Uterus (tissue), 2 donors: ENCODE data around the gene SPPL2A.

ENCODE experiments used
- CTCF ChIP-seq, 4 experiments: fragments of 200-600 bp in 2 of 4; fragments of 450-650 bp in 2 of 4; sonication (generic) in 2 of 4; IDR thresholded peaks; one replicate each; pipeline ENCODE4 v1.5.1; 2016 to 2019; ENCODE audit warnings: antibody characterized with exemption in 4 of 4, mild to moderate bottlenecking in 2 of 4, moderate library complexity in 1 of 4
- POLR2A ChIP-seq, 2 donors: fragments of 450-650 bp; IDR thresholded peaks; one replicate each; pipeline ENCODE4 v1.6.1; 2016; ENCODE audit warnings: antibody characterized with exemption in 2 of 2, mild to moderate bottlenecking in 1 of 2, moderate library complexity in 1 of 2

GRCh38 chr15:50740955-50741354 is 24.6 kb downstream of the SPPL2A start:
- no peak for TF ChIP-seq CTCF (IDR thresholded peaks at IDR 0.05)
- TF ChIP-seq POLR2A (IDR thresholded peaks at IDR 0.05): no peak
